Astrocyte (in vitro differentiated cells and primary cell): Measurements from ENCODE around the gene FADS6.

Experiments used
- CTCF ChIP-seq: IDR thresholded peaks from 2 replicates; pipeline ENCODE4 v1.5.1; 2011; ENCODE audit warnings: low read depth, mild to moderate bottlenecking, inconsistent platforms, low read length, moderate library complexity; ENCODE audit not compliant: insufficient read depth
- EZH2 ChIP-seq: IDR thresholded peaks from 2 replicates; pipeline ENCODE4 v1.6.1; 2012; ENCODE audit warnings: mild to moderate bottlenecking, low read length, inconsistent platforms; ENCODE audit not compliant: insufficient read depth

- TF ChIP-seq CTCF (no peak), EZH2 (no peak)
Measured at GRCh38 chr17:74872313-74873036, 21.0 kb downstream of the FADS6 start, which contains the start of gene FDXR.
